Suprapubic skin (tissue), 4 donors: Measurements from ENCODE around the gene SERTAD4.

Source experiments
- POLR2A ChIP-seq, 2 donors: fragments of 450-650 bp; IDR thresholded peaks; one replicate each; pipeline ENCODE4 v1.6.1; 2017; ENCODE audit warnings: antibody characterized with exemption in 2 of 2, mild to moderate bottlenecking in 2 of 2, moderate library complexity in 2 of 2
- POLR2AphosphoS5 ChIP-seq, 3 donors: sonication (generic); formaldehyde crosslinking; IDR thresholded peaks; one replicate each; pipeline ENCODE4 v1.6.1; 2017; ENCODE audit warnings: antibody characterized with exemption in 3 of 3
- TF ChIP-seq, protein P1 (sequence below), 2 donors: fragments of 200-600 bp in 1 of 2; fragments of 450-650 bp in 1 of 2; sonication (generic) in 1 of 2; IDR thresholded peaks; one replicate each; pipeline ENCODE4 v1.5.1; 2016 to 2019; ENCODE audit warnings: antibody characterized with exemption in 2 of 2, mild to moderate bottlenecking in 1 of 2, moderate library complexity in 1 of 2

DNA sequence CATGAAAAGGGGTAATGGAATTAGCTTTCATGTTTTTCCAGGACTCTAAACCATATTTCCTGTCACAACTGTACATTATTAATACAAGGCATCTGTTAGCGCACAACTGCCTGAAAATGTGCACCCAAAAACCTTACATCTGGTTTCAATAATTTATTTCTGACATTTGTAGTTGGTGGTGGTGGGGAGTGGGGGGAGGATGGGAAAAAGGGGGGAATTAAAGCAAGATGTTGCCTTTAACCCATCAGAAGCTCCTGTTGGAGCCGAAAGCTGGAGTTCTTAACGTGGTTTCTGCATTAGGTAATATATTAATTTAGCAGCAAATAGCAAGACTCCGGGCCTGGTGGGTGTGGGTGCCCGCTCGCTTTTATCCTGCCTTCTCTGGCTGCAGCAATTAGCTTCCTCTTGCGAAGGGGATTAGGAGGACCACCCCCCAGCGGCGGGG, 59.2 kb downstream of the SERTAD4 start:
- TF ChIP-seq, protein P1, sequence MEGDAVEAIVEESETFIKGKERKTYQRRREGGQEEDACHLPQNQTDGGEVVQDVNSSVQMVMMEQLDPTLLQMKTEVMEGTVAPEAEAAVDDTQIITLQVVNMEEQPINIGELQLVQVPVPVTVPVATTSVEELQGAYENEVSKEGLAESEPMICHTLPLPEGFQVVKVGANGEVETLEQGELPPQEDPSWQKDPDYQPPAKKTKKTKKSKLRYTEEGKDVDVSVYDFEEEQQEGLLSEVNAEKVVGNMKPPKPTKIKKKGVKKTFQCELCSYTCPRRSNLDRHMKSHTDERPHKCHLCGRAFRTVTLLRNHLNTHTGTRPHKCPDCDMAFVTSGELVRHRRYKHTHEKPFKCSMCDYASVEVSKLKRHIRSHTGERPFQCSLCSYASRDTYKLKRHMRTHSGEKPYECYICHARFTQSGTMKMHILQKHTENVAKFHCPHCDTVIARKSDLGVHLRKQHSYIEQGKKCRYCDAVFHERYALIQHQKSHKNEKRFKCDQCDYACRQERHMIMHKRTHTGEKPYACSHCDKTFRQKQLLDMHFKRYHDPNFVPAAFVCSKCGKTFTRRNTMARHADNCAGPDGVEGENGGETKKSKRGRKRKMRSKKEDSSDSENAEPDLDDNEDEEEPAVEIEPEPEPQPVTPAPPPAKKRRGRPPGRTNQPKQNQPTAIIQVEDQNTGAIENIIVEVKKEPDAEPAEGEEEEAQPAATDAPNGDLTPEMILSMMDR (IDR thresholded peaks at IDR 0.05) = no peak
- no peak for TF ChIP-seq POLR2AphosphoS5 (IDR thresholded peaks at IDR 0.05)
- TF ChIP-seq POLR2A (IDR thresholded peaks at IDR 0.05) = no peak
